ENCODE results near the gene TIGD1. TPM values are rescaled to one million over a fixed set of nuclear protein-coding genes. Genes with fewer than 3 reads are reported as not detected.

TIGD1 gene
- total RNA-seq, 2 donors from 2014 or later = 3.6 to 4.2 TPM

GRCh38 chr2:232577841-232578240, 27.5 kb upstream of the TIGD1 start:
- H3K4me3 ChIP-seq = no peak overlapping the region
- peaks cover 0 to 3% of the 10 kb centered on the region in 2 donors for H3K36me3 ChIP-seq (replicated peaks in 1 of 2; ENCODE audit: insufficient read depth in 1 of 2, low read depth in 2 of 2)
- ATAC-seq (no peak), DNase-seq (no peak)
- TF ChIP-seq POLR2A (IDR thresholded peaks at IDR 0.05) (no peak), CTCF (IDR thresholded peaks at IDR 0.05) (no peak)
- no peak overlapping the region for H3K27ac ChIP-seq
- no peaks in the 10 kb centered on the region for H3K27me3 ChIP-seq
- no peaks in the 10 kb centered on the region for H3K9me3 ChIP-seq
- 80 to 84% methylated on average over 2 of the region's 2 CpGs for WGBS, 2 donors
- peaks cover 31% of the 10 kb centered on the region for H3K4me1 ChIP-seq
- intact Hi-C loops (cut with DNase I) = no loop called here

GRCh38 chr2:232576995-232577394, 26.6 kb upstream of the TIGD1 start:
- intact Hi-C loops (cut with DNase I) = no loop called here
- H3K4me3 ChIP-seq = no peak overlapping the region
- peaks cover 0 to 3% of the 10 kb centered on the region in 2 donors for H3K36me3 ChIP-seq (replicated peaks in 1 of 2; ENCODE audit: insufficient read depth in 1 of 2, low read depth in 2 of 2)
- DNase-seq (no peak), ATAC-seq (no peak)
- peaks cover 38% of the 10 kb centered on the region for H3K4me1 ChIP-seq
- 67 to 88% methylated on average over 2 of the region's 2 CpGs for WGBS, 2 donors
- H3K27me3 ChIP-seq = no peaks in the 10 kb centered on the region
- no peak for TF ChIP-seq POLR2A (IDR thresholded peaks at IDR 0.05)
- TF ChIP-seq CTCF (IDR thresholded peaks at IDR 0.05) = no peak
- no peak overlapping the region for H3K27ac ChIP-seq
- no peaks in the 10 kb centered on the region for H3K9me3 ChIP-seq

- Histone ChIP-seq H3K9me3 (no peaks in the 10 kb centered on the region), H3K27me3 (no peaks in the 10 kb centered on the region), H3K4me1 (peaks cover 42% of the 10 kb centered on the region), H3K36me3 (replicated peaks in 1 of 2; ENCODE audit: insufficient read depth in 1 of 2, low read depth in 2 of 2) (no peaks in the 10 kb centered on the region), H3K4me3 (no peak overlapping the region), H3K27ac (no peak overlapping the region)
- TF ChIP-seq POLR2A (IDR thresholded peaks at IDR 0.05) (no peak), CTCF (IDR thresholded peaks at IDR 0.05) (no peak)
- WGBS, 2 donors = 94 to 96% methylated on average over 1 of the region's 1 CpG
- ATAC-seq (no peak), DNase-seq (no peak)
- intact Hi-C loops (cut with DNase I) = no loop called here
Measured at GRCh38 chr2:232575404-232575746, 25.0 kb upstream of the TIGD1 start.

- no peak for ATAC-seq
- H3K36me3 ChIP-seq (replicated peaks in 1 of 2; ENCODE audit: insufficient read depth in 1 of 2, low read depth in 2 of 2) = peaks cover 0 to 2% of the 10 kb centered on the region in 2 donors
- intact Hi-C loops (cut with DNase I) = no loop called here
- no peaks in the 10 kb centered on the region for H3K9me3 ChIP-seq
- peaks cover 39% of the 10 kb centered on the region for H3K4me1 ChIP-seq
- no peaks in the 10 kb centered on the region for H3K27me3 ChIP-seq
- 85 to 91% methylated on average over 4 to 5 of the region's 5 CpGs for WGBS, 2 donors
- H3K4me3 ChIP-seq = no peak overlapping the region
- no peak for TF ChIP-seq CTCF (IDR thresholded peaks at IDR 0.05)
- TF ChIP-seq POLR2A (IDR thresholded peaks at IDR 0.05) = no peak
- no peak for DNase-seq
- no peak overlapping the region for H3K27ac ChIP-seq
Measured at GRCh38 chr2:232574674-232575403, 24.5 kb upstream of the TIGD1 start.

Data from body of pancreas (tissue), 4 donors.